ENCODE data around the gene RPL31.

GRCh38 chr2:101002562-101003277 is 631 bp downstream of the RPL31 start:
- TF ChIP-seq CTCF (IDR thresholded peaks at IDR 0.05) (no peak), EP300 (IDR thresholded peaks at IDR 0.05) (no peak)

Measured in gastroesophageal sphincter (tissue), 3 donors.